GM12892 (cell line): ENCODE data around the gene KRT2.

Source experiments
- POLR2A ChIP-seq: IDR thresholded peaks from 2 replicates; pipeline ENCODE4 v1.6.1; 2011; ENCODE audit warnings: low read depth, low read length, control low read depth
- POLR2AphosphoS5 ChIP-seq: IDR thresholded peaks from 2 replicates; pipeline ENCODE4 v1.6.1; 2011; ENCODE audit warnings: low read depth, low read length, control low read depth

DNA sequence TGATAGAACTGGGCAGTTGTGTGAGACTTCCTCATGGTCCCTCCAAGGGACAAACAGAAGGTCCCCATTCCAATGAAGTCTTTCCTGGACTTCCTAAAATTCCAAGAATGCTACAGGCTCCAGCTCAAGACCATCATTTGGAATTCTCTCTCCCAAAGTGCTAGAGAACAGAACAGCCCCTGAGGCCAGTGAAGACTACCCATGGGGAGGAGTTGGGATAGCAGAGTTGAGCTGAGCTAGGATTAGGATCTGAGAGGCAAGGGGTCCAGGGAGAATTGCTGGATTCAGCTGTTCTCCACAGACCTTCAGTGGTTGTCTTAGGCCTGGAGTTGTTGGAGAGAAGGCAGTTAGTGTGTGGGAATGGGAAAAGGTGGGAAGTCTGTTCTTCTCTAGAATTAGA, 17.4 kb upstream of the KRT2 start:
- TF ChIP-seq POLR2A (no peak), POLR2AphosphoS5 (no peak)
